Esophagus (tissue), 2 donors: ENCODE data around the gene SERPINE1. TPM values are rescaled to one million over a fixed set of nuclear protein-coding genes. Genes with fewer than 3 reads are reported as not detected.

Source experiments
- H3K27ac ChIP-seq, 2 donors: one replicate each; pipeline ENCODE4 v1.5.1; 2013; ENCODE audit warnings: low read depth in 2 of 2, mild to moderate bottlenecking in 2 of 2, inconsistent platforms in 1 of 2, low read length in 1 of 2, moderate library complexity in 1 of 2
- H3K27me3 ChIP-seq, 2 donors: one replicate each; pipeline ENCODE4 v1.6.1; 2013; ENCODE audit warnings: low read length in 2 of 2, control low read depth in 1 of 2, mild to moderate bottlenecking in 1 of 2; ENCODE audit not compliant: insufficient read depth in 2 of 2, control insufficient read depth in 1 of 2
- H3K36me3 ChIP-seq, 2 donors: one replicate each; pipeline ENCODE4 v1.6.1; 2013; ENCODE audit warnings: low read length in 1 of 2; ENCODE audit not compliant: control insufficient read depth in 2 of 2, insufficient read depth in 2 of 2
- H3K4me1 ChIP-seq, 2 donors: one replicate each; pipeline ENCODE4 v1.6.1; 2013; ENCODE audit warnings: low read length in 1 of 2; ENCODE audit not compliant: control insufficient read depth in 2 of 2, insufficient read depth in 2 of 2
- H3K4me3 ChIP-seq, 2 donors: one replicate each; pipeline ENCODE4 v1.5.1; 2013; ENCODE audit warnings: low read length in 2 of 2, mild to moderate bottlenecking in 2 of 2, low read depth in 1 of 2, moderate library complexity in 1 of 2
- H3K9me3 ChIP-seq, 2 donors: one replicate each; pipeline ENCODE4 v1.6.1; 2013; ENCODE audit warnings: mild to moderate bottlenecking in 2 of 2, low read depth in 1 of 2, low read length in 1 of 2, moderate library complexity in 1 of 2; ENCODE audit not compliant: control insufficient read depth in 2 of 2, insufficient read depth in 1 of 2
- WGBS, 2 donors: extraction: QIAGEN DNeasy Blood & Tissue Kit; methylation state at CpG; one replicate each; pipeline ENCODE4 v1.1.7; 2013; 5-methylcytosine and 5-hydroxymethylcytosine counted together
- polyA plus RNA-seq, 2 donors: library from polyadenylated mRNA; stranded (reverse); fragments of 200-250 nt; gene quantifications; one replicate each; pipeline ENCODE4 v1.2.3, GENCODE V29; 2013
- donor health status: healthy with polysubstance abuse.
- donor health status: Bipolar disorder and iron deficiency.

Gene SERPINE1
- polyA plus RNA-seq, result 1 to 10 TPM in 1 of 2 donors, under 1 TPM in 1; 0.88 to 1.3 TPM

- Histone ChIP-seq H3K4me1 (peaks cover 9 to 20% of the 10 kb centered on the region in 2 donors), H3K4me3 (peak within 1 kb of the TSS in 1 of 2 donors; percentile 34)
- WGBS, 2 donors, result 5 to 7% methylated on average over 21 to 22 of the region's 22 CpGs
Measured at GRCh38 chr7:101126651-101127459, at the start of gene SERPINE1. SERPINE1 (plus strand) TSS chr7:101127104; CDS start chr7:101128394, 1,290 bp downstream.

GRCh38 chr7:101077303-101078086 is 49.4 kb upstream of the SERPINE1 start:
- Histone ChIP-seq H3K36me3 (no peaks in the 10 kb centered on the region), H3K27ac (no peak overlapping the region), H3K4me1 (no peaks in the 10 kb centered on the region), H3K27me3 (no peaks in the 10 kb centered on the region), H3K9me3 (no peaks in the 10 kb centered on the region), H3K4me3 (no peak overlapping the region)
- 22 to 23% methylated on average over 13 of the region's 13 CpGs for WGBS, 2 donors

More at GRCh38 chr7:101126651-101127459, at the start of gene SERPINE1:
- H3K9me3 ChIP-seq, result no peaks in the 10 kb centered on the region
- peak within 1 kb of the TSS; percentile 62 to 78 for H3K27ac ChIP-seq
- no peaks in the 10 kb centered on the region for H3K27me3 ChIP-seq
- H3K36me3 ChIP-seq, result no peaks in the 10 kb centered on the region

GRCh38 chr7:101081432-101081831 is 45.5 kb upstream of the SERPINE1 start:
- Histone ChIP-seq H3K4me1 (peaks cover 0 to 2% of the 10 kb centered on the region in 2 donors), H3K27ac (peak overlapping the region in 1 of 2 donors; percentile 21), H3K4me3 (no peak overlapping the region), H3K27me3 (no peaks in the 10 kb centered on the region), H3K36me3 (no peaks in the 10 kb centered on the region), H3K9me3 (no peaks in the 10 kb centered on the region)
- 46 to 52% methylated on average over 1 of the region's 1 CpG for WGBS, 2 donors

- Histone ChIP-seq H3K4me3 (peak overlapping the region in 1 of 2 donors; percentile 79), H3K9me3 (no peaks in the 10 kb centered on the region), H3K27me3 (no peaks in the 10 kb centered on the region), H3K4me1 (peaks cover 0 to 16% of the 10 kb centered on the region in 2 donors), H3K36me3 (peaks cover 3 to 23% of the 10 kb centered on the region in 2 donors), H3K27ac (peak overlapping the region; percentile 96 to 97)
- WGBS, 2 donors, result 43 to 53% methylated on average over 5 of the region's 5 CpGs
Measured at GRCh38 chr7:101084865-101085161, 42.1 kb upstream of the SERPINE1 start.

DNA sequence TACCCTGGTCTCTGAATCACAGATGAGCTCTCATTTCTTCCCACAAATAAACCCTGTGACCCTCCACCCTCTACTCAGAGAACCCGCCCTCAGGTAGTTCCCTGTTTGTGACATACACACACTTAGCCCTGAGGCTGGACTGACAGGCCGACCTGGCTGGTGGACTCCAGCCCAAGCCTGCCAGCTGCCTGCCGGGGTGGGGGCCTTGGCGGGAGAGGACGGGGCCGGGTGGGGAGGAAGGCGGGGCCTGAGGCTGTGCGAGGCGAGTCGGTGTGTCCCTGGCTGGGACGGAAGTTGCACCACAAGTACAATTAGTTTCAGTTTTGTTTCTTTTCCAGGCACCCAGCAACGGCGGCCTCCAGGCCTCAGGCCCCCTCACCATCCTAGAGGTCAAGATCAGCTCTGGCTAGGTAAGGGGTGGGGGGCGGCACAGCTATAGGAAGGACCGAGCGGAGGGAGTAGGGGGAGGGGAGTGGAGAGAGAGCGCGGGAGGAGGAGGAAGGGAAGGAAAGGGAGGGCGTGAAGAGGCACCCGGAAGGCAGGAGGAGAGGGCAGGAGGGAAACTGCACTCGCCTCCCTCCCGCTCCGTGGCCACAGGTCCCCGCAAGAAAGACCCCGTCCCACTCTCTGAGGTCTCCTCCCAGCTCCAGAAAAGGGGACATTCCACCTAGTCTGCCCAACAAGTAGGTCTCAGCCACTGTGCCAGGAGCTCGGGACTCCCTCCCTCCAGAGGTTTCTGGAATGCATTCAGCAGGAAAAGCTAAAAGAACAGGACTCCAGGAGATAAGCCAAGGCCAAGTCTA is 41.5 kb upstream of the SERPINE1 start, which contains the start of gene TRIM56:
Gene TRIM56 (plus strand): TSS at position 320 of the 803 bp plus-strand sequence. CDS start 1,832 bp downstream, outside the sequence.
- H3K27ac ChIP-seq, result peak within 1 kb of the TSS; percentile 96 to 97
- H3K4me3 ChIP-seq, result peak within 1 kb of the TSS; percentile 79 to 81
- peaks cover 3 to 23% of the 10 kb centered on the region in 2 donors for H3K36me3 ChIP-seq
- H3K9me3 ChIP-seq, result no peaks in the 10 kb centered on the region
- WGBS, 2 donors, result 0 to 1% methylated on average over 25 to 26 of the region's 26 CpGs
- peaks cover 0 to 18% of the 10 kb centered on the region in 2 donors for H3K4me1 ChIP-seq
- no peaks in the 10 kb centered on the region for H3K27me3 ChIP-seq

- Histone ChIP-seq H3K36me3 (peaks cover 3 to 23% of the 10 kb centered on the region in 2 donors), H3K4me1 (peaks cover 0 to 18% of the 10 kb centered on the region in 2 donors), H3K27me3 (no peaks in the 10 kb centered on the region), H3K4me3 (peak overlapping the region; percentile 45 to 79), H3K27ac (peak overlapping the region; percentile 6 to 24), H3K9me3 (no peaks in the 10 kb centered on the region)
- 72 to 83% methylated on average over 42 to 45 of the region's 45 CpGs for WGBS, 2 donors
Measured at GRCh38 chr7:101087334-101088068, 39.4 kb upstream of the SERPINE1 start.

GRCh38 chr7:101088069-101088425 is 38.9 kb upstream of the SERPINE1 start:
- peak overlapping the region; percentile 45 to 79 for H3K4me3 ChIP-seq
- peaks cover 0 to 18% of the 10 kb centered on the region in 2 donors for H3K4me1 ChIP-seq
- no peak overlapping the region for H3K27ac ChIP-seq
- H3K27me3 ChIP-seq, result no peaks in the 10 kb centered on the region
- 93 to 94% methylated on average over 12 to 21 of the region's 21 CpGs for WGBS, 2 donors
- H3K9me3 ChIP-seq, result no peaks in the 10 kb centered on the region
- H3K36me3 ChIP-seq, result peaks cover 3 to 23% of the 10 kb centered on the region in 2 donors

GRCh38 chr7:101088858-101089529 is 37.9 kb upstream of the SERPINE1 start:
- peaks cover 3 to 23% of the 10 kb centered on the region in 2 donors for H3K36me3 ChIP-seq
- H3K9me3 ChIP-seq, result no peaks in the 10 kb centered on the region
- no peaks in the 10 kb centered on the region for H3K27me3 ChIP-seq
- H3K4me1 ChIP-seq, result peaks cover 0 to 18% of the 10 kb centered on the region in 2 donors
- H3K27ac ChIP-seq, result no peak overlapping the region
- WGBS, 2 donors, result 95 to 96% methylated on average over 41 of the region's 41 CpGs
- H3K4me3 ChIP-seq, result no peak overlapping the region
